Aorta (tissue), 5 donors: ENCODE measurements around the gene SLC17A3. TPM values are rescaled to one million over a fixed set of nuclear protein-coding genes. Genes with fewer than 3 reads are reported as not detected.

Source experiments
- ATAC-seq: fragments of 200-7000 bp; cut with Tn5 transposase; one replicate; pipeline ENCODE4 v1.9.1; 2022; ENCODE audit warnings: moderate library complexity; ENCODE audit not compliant: low FRiP score
- DNase-seq, 2 donors: peaks; one replicate each; pipeline ENCODE4 v3.0.0-alpha.2; 2020
- H3K27ac ChIP-seq, 2 donors: one replicate each; pipeline ENCODE4 v1.5.1; 2013; ENCODE audit warnings: low read length in 2 of 2, mild to moderate bottlenecking in 2 of 2, moderate library complexity in 2 of 2, control low read depth in 1 of 2, inconsistent platforms in 1 of 2, low read depth in 1 of 2
- H3K27me3 ChIP-seq, 2 donors: one replicate each; pipeline ENCODE4 v1.6.1; 2013; ENCODE audit warnings: control low read depth in 1 of 2, low read length in 1 of 2, mild to moderate bottlenecking in 1 of 2, moderate library complexity in 1 of 2; ENCODE audit not compliant: insufficient read depth in 2 of 2, control insufficient read depth in 1 of 2
- H3K36me3 ChIP-seq, 2 donors: one replicate each; pipeline ENCODE4 v1.6.1; 2013; ENCODE audit warnings: control low read depth in 1 of 2, low read length in 1 of 2, mild to moderate bottlenecking in 1 of 2; ENCODE audit not compliant: insufficient read depth in 2 of 2, control insufficient read depth in 1 of 2
- H3K4me1 ChIP-seq, 2 donors: one replicate each; pipeline ENCODE4 v1.6.1; 2013; ENCODE audit warnings: low read length in 2 of 2, control low read depth in 1 of 2, mild to moderate bottlenecking in 1 of 2, moderate library complexity in 1 of 2; ENCODE audit not compliant: insufficient read depth in 2 of 2, control insufficient read depth in 1 of 2
- H3K4me3 ChIP-seq, 2 donors: one replicate each; pipeline ENCODE4 v1.5.1; 2013; ENCODE audit warnings: low read length in 2 of 2, control low read depth in 1 of 2, mild to moderate bottlenecking in 1 of 2
- H3K9me3 ChIP-seq: one replicate; pipeline ENCODE4 v1.6.1; 2013; ENCODE audit warnings: mild to moderate bottlenecking, low read length; ENCODE audit not compliant: control insufficient read depth
- WGBS, 2 donors: extraction: QIAGEN DNeasy Blood & Tissue Kit; methylation state at CpG; one replicate each; pipeline ENCODE4 v1.1.7; 2013; 5-methylcytosine and 5-hydroxymethylcytosine counted together
- intact Hi-C, 2 donors: fragments of 100-400 bp; cut with DNase I; formaldehyde crosslinking; loops; one replicate each; pipeline versions ENCODE4 v1.14.2 to v1.15.0; 2022
- polyA plus RNA-seq, 2 donors: library from polyadenylated mRNA; stranded (reverse); fragments of 200-250 nt; gene quantifications; one replicate each; pipeline ENCODE4 v1.2.3, GENCODE V29; 2013
- total RNA-seq, 2 donors: library from RNA; stranded (reverse); fragmentation: NEBNext Ultra II Directional; extraction: Animal tissue kit (Norgen Biotek cat#: 25700); gene quantifications; one replicate each; pipeline ENCODE4 v1.2.1, GENCODE V29; 2021
- donor health status: healthy with polysubstance abuse.
- donor health status: Bipolar disorder and iron deficiency.
- donor health status: DM: no; HTN: no; CAD: no.
- donor health status: DM: no; HTN: no; CAD: no.
- donor health status: DM: yes; HTN: yes; CAD: no.

SLC17A3 gene
- total and polyA plus RNA-seq, 4 donors = not detected

DNA sequence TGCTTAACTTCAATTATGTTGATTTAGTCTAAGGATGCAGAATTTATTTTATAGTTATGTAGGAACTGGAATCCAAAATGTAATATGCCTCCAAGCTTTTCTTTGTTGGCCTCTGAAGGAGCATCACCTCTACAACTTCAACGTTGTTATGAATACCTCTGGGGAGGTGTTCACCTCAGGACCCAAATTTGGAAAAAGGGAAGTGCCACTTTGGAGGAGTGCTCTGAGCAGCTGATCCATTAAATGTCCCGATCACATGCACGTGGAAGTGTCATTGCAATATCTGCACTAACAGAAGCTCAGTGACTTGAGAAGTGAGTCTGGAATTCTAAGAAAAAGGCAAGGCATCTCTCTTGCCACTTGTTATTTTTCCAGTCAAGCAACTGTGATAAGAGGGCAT lies 22.2 kb upstream of the SLC17A3 start:
- intact Hi-C loops = loop anchor here in 1 of 2 donors (10.0 kb wide), 1 partner anchor 181 kb away; no protein-coding TSS in a partner anchor
- H3K9me3 ChIP-seq = no peaks in the 10 kb centered on the region
- ATAC-seq (no peak), DNase-seq (no peak)
- 50 to 60% methylated on average over 3 of the region's 3 CpGs for WGBS, 2 donors
- H3K4me3 ChIP-seq = no peak overlapping the region
- H3K27me3 ChIP-seq = no peaks in the 10 kb centered on the region
- no peak overlapping the region for H3K27ac ChIP-seq
- no peaks in the 10 kb centered on the region for H3K4me1 ChIP-seq
- no peaks in the 10 kb centered on the region for H3K36me3 ChIP-seq

DNA sequence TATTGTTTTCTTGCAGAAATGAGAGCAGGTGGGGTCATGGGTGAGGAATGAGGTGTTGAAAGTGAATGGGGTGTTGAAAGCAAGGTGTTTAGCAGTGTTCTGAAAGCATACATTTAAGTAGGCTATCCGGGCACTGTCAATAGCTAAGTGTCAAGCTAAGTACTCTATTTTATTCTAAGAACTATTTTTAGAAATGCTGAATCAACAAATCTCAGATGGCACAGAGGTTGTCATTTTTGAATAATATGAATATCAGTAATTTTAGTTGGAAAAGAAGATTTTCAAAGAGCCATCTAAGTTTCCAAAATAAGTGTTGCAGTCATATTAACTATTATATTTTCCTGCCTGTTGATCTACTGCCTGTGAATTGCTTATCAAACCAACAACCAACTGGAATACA lies 21.7 kb upstream of the SLC17A3 start:
- intact Hi-C loops = loop anchor here in 1 of 2 donors (10.0 kb wide), 1 partner anchor 181 kb away; no protein-coding TSS in a partner anchor
- no peak for ATAC-seq
- Histone ChIP-seq H3K4me1 (no peaks in the 10 kb centered on the region), H3K27me3 (no peaks in the 10 kb centered on the region), H3K4me3 (no peak overlapping the region), H3K36me3 (no peaks in the 10 kb centered on the region), H3K27ac (no peak overlapping the region), H3K9me3 (no peaks in the 10 kb centered on the region)
- no peak for DNase-seq
- WGBS, 2 donors = 92 to 93% methylated on average over 1 of the region's 1 CpG

DNA sequence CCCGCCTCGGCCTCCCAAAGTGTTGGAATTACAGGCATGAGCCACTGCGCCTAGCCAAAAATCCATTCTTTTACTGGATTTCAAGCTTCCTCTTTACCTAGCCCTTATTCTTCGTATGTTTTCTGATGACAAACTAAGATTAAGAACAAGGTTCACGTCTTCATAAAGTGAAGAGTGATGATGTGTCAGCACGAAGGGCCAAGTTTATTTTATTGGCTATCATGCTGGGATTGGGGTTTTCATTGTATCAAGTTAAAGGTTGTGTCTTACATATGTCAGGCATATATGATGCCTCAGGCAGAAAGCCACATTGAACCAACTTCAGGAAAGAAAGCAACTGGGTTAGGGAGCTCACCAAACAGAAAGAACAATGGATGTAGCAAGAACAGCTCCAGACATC lies 19.7 kb upstream of the SLC17A3 start:
- intact Hi-C loops = loop anchor here (5.0 to 10.0 kb wide), 2 partner anchors 106 to 179 kb away; no protein-coding TSS in a partner anchor
- 87 to 89% methylated on average over 6 of the region's 6 CpGs for WGBS, 2 donors
- no peak overlapping the region for H3K4me3 ChIP-seq

DNA sequence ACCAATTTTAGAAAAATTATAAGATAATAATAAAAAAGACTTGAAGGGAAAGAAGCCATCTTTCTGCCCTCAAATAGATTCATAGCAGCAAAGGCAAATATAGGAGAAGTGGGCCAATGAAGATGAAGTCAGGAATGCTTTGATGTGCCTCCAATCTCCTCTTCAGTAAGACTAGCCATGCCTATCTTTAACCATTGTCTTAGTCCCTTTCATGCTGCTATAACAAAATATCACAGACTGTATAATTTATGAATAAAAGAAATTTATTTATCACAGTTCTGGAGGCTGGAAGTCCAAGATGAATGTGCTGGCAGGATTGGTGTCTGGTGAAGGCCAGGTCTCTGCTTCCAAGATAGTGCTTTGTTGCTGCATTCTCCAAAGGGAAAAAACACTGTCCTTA lies 18.8 kb upstream of the SLC17A3 start:
- ATAC-seq (no peak), DNase-seq (no peak)
- Histone ChIP-seq H3K4me3 (no peak overlapping the region), H3K4me1 (no peaks in the 10 kb centered on the region), H3K36me3 (no peaks in the 10 kb centered on the region), H3K9me3 (no peaks in the 10 kb centered on the region), H3K27me3 (no peaks in the 10 kb centered on the region), H3K27ac (no peak overlapping the region)
- intact Hi-C loops = loop anchor here (5.0 to 10.0 kb wide), 2 partner anchors 106 to 178 kb away; no protein-coding TSS in a partner anchor

More for the DNA sequence above, 19.7 kb upstream of the SLC17A3 start:
- DNase-seq (no peak), ATAC-seq (no peak)
- no peaks in the 10 kb centered on the region for H3K27me3 ChIP-seq
- H3K4me1 ChIP-seq = no peaks in the 10 kb centered on the region
- H3K27ac ChIP-seq = no peak overlapping the region
- H3K9me3 ChIP-seq = no peaks in the 10 kb centered on the region
- H3K36me3 ChIP-seq = no peaks in the 10 kb centered on the region

DNA sequence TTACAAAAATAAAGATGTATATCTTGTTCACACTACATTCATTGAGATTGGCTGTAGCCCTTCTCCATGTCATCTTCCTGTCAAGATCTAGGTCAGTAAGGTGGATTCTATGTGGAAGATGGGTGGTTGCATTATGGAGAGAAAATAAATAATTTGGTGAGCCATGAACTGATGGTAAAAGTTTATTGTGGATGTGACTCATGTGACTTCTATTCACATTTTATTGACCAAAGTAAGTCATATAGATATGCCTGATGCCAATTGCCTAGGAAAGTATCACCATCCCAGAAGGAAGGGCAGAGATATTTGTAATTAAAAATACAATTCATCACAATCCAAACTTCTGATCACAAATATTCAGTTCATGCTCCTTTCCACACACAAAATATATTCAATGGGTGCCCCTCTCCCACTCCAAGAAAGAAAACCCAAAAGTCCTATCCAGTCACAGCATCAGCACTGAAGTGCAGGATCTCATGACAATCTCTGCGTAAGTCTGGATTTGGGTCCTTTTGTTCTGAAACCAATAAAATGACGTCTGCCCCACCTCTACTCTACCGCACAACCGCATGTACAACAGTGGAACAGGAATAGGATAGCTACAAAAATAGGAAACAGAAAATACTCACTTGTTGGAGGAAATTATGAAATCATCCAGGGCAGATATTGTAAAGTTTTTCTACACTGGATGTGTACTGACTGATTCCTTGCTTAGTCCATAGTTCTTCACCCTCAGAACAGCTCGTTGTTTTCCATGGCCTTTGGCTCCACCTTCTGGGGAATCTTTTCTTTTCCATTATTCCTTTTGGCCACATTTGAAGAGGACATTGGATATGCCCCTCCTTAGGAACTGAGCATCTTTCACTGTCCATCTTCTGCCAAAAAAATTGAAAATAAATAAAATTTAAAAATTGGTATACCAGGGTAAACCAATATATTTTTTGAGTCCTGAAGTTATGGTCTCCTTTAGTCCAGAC lies 16.1 kb upstream of the SLC17A3 start:
- Histone ChIP-seq H3K27ac (no peak overlapping the region), H3K27me3 (no peaks in the 10 kb centered on the region), H3K4me1 (no peaks in the 10 kb centered on the region), H3K9me3 (no peaks in the 10 kb centered on the region), H3K36me3 (no peaks in the 10 kb centered on the region), H3K4me3 (no peak overlapping the region)
- intact Hi-C loops = loop anchor here (2.0 to 10.0 kb wide), 4 partner anchors 101 to 175 kb away; a partner anchor contains a TSS
- ATAC-seq (peak; percentile 65), DNase-seq (no peak)
- WGBS, 2 donors = 22 to 23% methylated on average over 5 of the region's 5 CpGs

DNA sequence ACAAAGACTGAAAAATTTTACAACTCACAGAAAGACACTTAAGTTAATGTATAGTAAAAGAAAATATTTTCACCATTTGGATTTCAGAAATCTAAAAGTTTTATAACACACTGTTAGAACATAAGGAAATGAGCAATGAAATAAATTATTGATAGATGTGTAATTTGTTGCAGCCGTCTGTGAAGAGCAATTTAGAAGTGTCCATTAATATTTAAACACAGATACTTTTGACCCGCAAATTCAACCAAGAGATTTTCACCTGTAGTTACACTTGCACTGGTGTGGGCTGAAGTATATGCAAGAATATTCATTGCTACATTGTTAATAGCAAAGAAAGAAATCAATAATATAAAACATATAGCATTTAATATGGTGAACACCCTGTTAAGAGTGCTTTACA lies 14.6 kb upstream of the SLC17A3 start:
- WGBS, 2 donors = 86 to 87% methylated on average over 2 of the region's 2 CpGs
- intact Hi-C loops = loop anchor here in 1 of 2 donors (10.0 kb wide), 1 partner anchor 164 kb away; a partner anchor contains a TSS
- Histone ChIP-seq H3K27me3 (no peaks in the 10 kb centered on the region), H3K4me3 (no peak overlapping the region), H3K9me3 (no peaks in the 10 kb centered on the region), H3K4me1 (no peaks in the 10 kb centered on the region), H3K36me3 (no peaks in the 10 kb centered on the region), H3K27ac (no peak overlapping the region)
- ATAC-seq (no peak), DNase-seq (no peak)

DNA sequence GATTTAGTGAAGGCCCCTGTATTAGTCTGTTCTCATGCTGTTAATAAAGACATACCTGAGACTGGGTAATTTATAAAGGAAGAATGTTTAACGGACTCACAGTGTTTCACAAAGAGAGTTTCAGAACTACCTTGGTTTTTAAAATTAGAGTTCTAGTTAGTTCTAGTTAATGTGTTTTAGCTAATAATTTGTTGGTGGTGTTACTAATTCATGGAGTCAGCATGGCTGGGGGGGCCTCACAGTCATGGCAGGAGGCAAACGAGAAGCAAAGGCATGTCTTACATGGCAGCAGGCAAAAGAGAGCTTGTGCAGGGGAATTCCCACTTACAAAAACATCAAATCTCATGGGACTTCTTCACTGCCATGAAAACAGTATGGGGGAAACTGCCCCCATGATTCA lies 12.0 kb upstream of the SLC17A3 start:
- H3K4me3 ChIP-seq = no peak overlapping the region
- H3K36me3 ChIP-seq = no peaks in the 10 kb centered on the region
- DNase-seq (no peak), ATAC-seq (no peak)
- H3K9me3 ChIP-seq = no peaks in the 10 kb centered on the region
- no peaks in the 10 kb centered on the region for H3K4me1 ChIP-seq
- no peaks in the 10 kb centered on the region for H3K27me3 ChIP-seq
- no peak overlapping the region for H3K27ac ChIP-seq
- 91 to 92% methylated on average over 2 of the region's 2 CpGs for WGBS, 2 donors
- intact Hi-C loops = loop anchor here in 1 of 2 donors (10.0 kb wide), 1 partner anchor 161 kb away; a partner anchor contains a TSS

DNA sequence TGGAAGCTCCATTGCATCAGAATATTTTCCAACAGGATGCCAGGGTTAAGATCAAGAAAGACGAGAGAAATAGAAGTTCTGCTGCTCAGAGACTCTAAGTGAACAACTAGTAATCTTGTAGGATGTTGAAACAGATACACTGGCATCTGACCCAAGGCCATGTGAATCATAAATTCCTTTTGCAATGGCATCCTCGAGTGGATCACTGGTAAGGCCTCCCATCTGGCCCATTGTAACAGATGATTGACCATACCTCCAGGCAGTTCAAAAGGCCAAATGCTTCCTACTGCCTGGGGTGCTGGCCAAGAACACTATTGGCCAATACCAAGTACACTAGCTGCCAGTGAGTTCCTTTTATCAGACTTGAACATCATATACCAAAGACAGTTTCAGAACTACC lies 9.9 kb upstream of the SLC17A3 start:
- intact Hi-C loops = loop anchor here in 1 of 2 donors (10.0 kb wide), 1 partner anchor 159 kb away; a partner anchor contains a TSS
- WGBS, 2 donors = 64 to 69% methylated on average over 2 of the region's 2 CpGs

More for the DNA sequence above, 9.9 kb upstream of the SLC17A3 start:
- DNase-seq (no peak), ATAC-seq (no peak)
- H3K9me3 ChIP-seq = no peaks in the 10 kb centered on the region
- no peak overlapping the region for H3K4me3 ChIP-seq
- no peak overlapping the region for H3K27ac ChIP-seq
- no peaks in the 10 kb centered on the region for H3K4me1 ChIP-seq
- H3K27me3 ChIP-seq = no peaks in the 10 kb centered on the region
- H3K36me3 ChIP-seq = no peaks in the 10 kb centered on the region
